NCI-H1694 treated with DMSO at 0.1 percent for 48 hours (cell line): ENCODE results near the gene HIGD1B.

Source experiments
- DNase-seq: peaks from one replicate; lab custom pipeline; 2025; lab: John Stamatoyannopoulos, UW

The HIGD1B gene

DNA sequence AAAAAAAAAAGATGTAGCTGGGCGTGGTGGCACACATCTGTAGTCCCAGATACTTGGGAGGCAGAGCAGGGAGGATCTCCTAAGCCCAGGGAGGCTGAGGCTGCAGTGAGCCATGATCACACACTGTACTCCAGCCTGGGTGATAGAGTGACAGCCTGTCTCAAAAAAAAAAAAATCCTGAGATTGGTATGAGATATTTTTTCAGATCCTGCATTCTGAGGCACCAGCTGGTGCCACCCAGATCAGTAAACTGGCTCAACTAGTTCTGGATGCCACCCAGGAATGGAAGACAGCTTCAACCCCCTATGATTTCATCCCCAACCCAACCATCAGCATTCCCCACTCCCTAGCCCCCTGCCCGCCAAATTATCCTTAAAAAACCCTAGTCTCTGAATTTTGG lies 10.5 kb upstream of the HIGD1B start:
- DNase-seq, result peak; percentile 59

DNA sequence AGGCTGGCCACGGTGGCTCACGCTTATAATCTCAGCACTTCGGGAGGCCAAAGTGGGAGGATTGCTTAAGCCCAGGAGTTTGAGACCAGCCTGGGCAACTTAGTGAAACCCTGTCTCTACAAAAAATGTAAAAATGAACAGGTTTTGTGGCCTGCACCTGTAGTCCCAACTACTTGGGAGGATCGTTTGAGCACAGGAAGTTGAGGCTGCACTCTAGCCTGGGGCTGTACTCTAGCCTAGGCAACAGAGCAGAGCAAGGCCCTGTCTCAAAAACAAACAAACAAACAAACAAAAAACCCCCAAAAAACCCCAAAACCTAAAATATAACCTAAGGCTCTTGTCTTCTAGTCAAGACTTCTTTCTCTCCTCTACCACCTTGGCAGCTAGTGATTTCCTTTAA lies 7.4 kb upstream of the HIGD1B start:
- no peak for DNase-seq

DNA sequence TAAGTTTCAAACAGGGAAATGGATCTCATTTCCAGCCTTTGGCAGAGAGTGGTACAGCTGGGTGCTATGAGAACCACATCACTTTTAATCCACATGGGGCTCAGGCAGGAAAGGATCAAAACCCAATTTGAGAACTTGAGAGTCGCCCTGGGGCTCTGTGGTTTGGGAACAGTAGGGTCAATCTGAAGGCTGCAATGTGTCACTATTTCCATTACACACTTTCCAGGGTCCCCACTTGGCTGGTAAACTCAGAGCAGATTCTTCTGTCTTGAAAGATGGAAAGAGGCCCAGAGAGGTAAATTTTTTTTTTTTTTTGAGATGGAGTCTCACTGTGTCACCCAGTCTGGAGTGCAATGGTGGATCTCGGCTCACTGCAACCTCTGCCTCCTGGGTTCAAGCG lies 6.7 kb upstream of the HIGD1B start:
- DNase-seq, result no peak

DNA sequence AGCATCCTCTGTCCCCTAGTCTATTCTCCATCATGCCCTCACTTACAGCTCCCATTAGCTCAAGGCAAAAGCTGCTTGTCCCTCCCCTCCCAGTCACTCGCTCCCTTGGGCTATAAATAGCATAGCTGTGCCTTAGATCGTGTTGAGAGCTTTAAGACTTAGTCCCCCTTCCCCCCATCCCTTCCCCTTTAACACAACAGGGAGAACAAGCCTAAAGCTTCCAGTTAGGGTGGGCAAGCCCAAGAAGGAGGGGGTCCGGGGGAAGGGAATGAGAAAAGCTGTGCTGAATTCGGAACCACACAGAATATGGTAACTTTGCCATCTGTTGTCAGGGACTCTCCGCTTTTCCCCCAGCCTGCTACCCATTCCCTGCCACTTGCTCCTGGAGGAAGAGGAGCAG lies 4.9 kb upstream of the HIGD1B start:
- no peak for DNase-seq

DNA sequence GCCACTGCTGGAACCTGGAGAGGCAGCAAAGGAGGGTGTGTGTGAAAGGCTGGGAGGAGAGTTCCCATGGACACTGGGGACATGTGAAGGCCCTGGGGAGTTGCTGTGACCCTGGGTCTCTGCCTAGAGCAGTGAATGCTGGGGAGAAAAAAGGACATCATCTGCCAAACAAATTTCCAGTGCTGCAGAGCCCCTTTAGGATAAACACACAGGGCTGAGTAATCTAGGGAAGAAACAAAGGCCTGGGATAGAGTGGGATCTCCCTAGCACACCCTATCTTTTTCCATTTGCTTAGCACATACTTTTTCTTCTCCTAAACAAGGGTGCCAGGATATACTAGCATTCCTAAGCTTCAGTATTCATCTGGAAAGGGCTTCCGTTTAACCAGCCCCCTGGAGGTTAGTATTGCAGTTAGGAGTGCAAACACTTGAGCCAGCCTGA lies 3.3 kb upstream of the HIGD1B start:
- DNase-seq, result no peak

DNA sequence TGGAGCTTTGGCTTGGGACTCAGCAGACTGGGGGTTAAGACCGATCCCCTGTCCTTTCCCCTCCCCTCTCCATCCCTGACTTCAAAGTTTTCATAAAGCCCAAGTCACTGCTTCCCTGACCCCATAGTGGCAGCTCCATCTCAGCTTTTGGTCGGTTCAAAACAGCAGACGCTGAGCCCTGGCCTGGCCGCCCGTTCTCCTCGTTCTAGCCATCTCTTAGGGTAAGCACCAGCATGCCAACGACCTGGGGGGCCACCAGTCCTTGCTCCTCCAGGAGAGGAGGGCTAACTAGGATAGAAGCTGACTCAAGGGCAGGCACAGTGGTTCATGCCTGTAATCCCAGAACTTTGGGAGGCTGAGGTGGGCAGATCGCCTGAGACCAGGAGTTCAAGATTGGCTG lies 1.5 kb upstream of the HIGD1B start:
- no peak for DNase-seq

DNA sequence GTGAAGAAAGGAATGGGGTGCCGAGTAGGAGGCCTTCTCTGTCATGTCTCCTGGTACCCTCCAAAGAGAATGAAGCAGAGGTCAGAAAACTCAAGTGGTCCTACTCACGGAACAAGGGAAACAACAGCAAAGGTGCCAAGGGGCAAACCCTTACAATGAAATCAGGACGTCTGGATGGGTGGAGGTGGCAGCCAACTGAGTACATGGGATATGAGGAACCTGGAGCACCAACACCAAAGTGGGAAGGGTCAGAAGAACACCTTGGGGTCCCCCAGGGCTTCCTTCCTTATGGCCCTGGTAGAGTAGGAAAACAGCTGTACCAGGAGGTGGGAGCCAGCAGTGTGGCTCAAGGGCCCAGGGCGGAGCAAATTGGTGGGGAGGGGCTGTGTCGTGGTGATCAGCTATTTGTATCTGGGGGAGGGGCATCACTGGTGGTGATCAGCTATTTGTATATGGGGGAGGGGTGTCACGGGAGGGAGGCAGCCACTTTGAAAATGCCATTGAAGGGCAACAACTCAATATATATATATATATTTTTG lies 643 bp downstream of the HIGD1B start:
- DNase-seq, result no peak

DNA sequence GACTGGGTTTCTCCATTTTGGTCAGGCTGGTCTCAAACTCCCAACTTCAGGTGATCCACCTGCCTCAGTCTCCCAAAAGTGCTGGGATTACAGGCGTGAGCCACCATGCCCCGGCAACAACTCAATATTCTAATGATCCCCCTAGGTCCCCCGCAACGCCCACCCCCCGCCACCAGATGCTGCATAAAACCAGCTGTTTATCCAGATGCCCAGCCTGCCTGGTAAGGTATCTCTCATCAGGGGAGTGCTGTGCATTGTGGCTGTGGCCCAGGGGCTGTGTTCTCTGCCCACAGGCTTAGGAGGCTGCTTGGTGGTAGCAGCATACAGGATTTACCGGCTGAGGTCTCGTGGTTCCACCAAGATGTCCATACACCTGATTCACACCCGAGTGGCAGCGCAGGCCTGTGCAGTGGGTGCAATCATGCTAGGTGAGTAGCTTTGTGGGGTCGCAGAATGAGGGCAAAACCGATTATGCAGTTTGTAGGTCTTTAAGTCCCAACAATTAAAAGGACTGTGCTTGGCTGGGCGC lies 1.3 kb downstream of the HIGD1B start:
- no peak for DNase-seq

DNA sequence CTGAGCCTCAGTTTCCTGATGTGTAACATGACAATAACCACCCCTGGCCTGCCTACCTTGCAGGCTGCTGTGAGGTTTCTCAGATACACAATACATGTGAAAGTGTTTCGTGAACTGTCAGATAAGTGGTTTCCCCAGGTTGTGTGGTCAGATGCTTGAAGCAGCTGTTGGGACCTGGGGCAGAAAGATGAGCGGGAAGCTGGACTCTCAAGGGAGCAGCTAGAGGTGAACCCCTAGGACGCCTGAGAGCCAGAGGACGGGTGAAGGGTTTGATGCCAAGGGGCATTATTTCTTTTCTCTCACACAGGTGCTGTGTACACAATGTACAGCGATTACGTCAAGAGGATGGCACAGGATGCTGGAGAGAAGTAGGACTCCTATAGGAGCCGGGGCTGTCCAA lies 2.3 kb downstream of the HIGD1B start:
- no peak for DNase-seq

DNA sequence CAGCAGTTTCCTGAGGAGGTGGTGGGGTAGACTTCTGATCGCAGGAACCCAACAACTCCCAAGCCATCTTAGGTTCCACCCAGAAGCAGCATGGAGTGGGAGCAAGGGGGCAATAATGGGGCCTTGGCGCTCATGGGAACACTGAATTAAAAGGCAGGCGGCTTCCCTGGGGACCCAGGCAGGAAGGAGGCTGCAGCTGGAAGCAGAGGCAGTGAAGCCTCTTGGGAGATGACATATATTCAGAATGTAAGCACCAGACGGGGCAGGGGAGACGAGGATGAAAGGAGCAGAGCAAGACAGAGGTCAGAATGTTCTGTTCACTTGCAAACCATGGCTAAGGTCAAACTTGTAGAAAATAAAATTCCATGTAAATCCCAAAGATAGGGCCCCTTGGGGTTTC lies 2.9 kb downstream of the HIGD1B start:
- no peak for DNase-seq

DNA sequence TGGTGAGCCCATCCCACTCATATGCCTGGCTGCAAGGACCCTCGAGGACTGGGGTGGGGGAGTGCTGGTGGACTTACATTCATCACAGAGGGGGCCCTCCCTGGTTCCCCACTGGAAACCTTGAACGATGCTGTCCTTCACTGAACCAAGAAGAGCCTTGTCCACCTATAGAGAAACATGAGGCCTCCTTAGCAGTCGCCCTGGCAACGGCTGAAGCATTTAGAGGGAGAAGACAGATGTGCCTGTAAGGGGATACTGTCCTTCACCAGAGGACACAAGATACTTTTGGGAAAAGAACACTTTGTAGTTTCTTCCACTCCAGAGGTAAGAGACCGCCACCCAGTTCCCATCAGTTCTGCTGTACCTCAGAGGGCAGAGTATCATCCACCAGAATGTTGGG lies 6.5 kb downstream of the HIGD1B start:
- DNase-seq, result no peak

DNA sequence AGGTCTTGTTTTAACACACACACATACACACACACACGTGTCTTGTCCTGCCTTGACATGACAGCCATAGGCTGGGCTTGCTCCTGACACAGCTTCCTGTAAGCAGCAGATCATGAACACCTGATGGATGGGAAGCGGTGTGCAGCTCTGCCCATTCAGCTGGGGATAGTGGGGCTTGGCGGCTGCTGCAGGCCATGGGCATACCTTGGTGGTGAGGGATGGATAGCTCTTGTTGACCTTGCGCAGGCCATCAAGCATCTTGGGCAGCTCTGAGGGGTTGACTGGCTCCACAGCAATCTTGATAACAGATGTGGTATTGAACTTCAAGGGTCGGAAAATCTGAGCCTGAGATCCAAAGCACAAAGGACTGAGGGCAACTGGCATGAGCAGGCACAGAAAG lies 12.0 kb downstream of the HIGD1B start:
- DNase-seq, result no peak

DNA sequence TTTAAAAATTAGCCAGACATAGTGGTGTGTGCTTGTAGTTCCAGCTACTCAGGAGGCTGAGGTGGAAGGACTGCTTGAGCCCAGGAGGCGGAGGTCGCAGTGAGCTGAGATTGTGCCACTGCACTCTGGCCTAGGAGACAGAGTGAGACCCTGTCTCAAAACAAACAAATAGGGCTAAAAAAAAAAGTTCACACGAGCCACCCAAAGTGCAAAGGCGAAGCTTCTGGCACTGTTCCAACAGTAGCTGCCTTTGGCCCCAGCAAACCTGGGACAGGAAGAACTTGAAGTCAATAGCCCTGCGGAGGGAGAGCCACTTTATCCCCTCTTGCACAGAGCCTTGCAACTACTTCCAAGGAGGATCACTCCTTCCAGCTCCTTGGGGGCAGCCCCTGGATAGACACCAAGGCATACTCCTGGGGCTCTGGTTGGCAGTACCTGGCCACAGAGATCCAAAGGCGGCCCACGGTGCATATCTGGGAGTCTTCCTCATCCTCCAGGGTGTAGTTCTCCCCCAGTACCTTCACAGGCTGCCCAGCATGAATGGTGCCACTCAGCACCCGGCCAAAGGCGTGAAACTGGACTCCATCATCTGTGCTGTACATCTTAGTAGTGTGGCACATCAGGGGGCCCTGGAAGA lies 14.7 kb downstream of the HIGD1B start:
- no peak for DNase-seq

DNA sequence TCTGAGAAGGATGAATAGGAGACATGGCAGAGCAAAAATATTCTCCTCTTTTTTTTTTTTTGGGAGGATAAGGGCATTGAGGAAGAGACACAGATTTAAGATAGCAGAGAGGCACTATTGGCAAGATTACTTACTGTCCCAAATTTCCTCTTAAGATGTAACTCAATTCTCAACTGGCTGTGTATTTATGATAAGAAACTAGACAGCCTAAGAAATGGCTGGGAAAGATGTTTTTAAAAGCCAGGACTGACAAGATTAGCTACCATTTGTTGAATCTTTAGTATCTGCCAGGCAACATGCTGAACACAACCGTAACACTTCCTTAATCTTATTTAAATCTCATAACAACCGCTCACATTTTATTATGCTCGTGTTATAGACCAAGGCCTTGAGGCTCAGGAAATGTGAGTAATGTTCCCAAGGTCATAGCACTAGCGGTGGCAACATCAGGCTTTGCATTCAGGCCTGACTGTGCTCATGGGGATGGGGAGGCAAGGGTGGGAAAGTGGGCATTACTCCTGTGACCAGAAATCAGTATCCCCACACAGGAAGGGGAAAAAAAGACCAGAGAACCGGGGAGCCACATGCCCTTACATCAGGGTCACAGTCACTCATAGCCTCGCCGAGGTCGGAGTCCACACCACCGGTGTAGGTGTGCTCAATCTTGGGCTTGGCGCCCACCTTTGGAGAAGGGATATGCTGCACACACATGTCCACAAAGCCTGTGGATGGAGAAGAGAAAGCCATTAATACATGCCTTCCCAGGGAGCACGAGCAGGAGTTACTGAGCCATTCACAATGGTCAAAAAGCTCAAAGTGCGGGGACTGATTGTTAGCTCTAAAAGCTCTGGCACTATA lies 15.6 kb downstream of the HIGD1B start:
- DNase-seq, result no peak

DNA sequence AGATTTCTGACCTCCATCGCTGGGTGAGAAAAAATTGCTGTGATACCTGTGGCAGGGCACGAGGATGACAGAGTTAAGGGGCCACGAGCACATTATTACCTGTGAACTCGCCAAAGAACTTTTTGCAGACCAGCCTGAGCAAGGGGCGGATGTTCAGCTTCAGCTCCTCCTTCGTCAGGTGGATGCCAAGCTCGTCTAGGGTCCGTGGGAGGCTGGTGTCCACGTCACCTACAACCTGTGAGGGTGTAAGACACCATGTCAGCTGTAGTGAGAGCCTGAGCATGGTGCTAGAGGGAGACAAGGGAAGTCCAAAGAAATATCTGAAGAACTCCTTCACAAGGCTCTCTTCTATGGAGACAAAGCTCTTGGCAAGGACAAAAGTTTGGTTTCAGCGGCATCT lies 17.1 kb downstream of the HIGD1B start:
- no peak for DNase-seq

DNA sequence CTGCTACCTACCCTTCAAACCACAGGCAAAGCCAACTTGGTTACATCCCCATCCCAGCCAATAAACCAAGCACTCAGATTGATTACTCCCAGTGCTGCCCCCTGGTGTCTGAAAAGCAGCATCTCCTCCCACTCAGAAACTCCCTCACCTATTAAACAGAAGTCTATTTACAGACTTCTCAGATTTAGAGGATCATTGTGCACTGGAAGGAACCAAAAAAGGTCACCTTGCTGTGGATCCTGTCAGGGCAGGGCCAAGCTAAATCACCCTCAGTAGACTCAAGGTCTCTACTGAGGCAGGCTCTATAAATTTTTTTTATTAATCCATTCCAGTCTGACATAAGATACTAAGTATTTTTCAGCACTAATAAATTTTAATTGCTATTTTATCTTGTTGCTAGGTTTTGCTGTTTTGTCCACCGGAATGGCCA lies 17.6 kb downstream of the HIGD1B start:
- peak; percentile 73 for DNase-seq

DNA sequence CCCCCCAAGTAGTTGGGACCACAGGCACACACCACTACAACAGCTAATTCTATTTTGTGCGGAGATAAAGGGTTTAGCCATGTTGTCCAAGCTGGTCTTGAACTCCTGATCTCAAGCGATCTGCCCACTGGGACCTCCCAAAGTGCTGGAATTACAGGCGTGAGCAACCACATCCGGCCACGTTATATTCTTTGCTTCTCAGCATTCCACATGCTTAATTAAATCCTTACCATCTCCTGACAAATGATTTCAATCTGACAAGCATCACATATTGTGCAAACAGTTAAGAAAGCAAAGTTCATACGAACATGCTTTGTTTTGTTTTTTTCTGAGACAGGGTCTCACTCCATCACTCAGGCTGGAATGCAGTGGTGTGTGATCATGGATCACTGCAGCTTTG lies 18.2 kb downstream of the HIGD1B start:
- DNase-seq, result no peak

DNA sequence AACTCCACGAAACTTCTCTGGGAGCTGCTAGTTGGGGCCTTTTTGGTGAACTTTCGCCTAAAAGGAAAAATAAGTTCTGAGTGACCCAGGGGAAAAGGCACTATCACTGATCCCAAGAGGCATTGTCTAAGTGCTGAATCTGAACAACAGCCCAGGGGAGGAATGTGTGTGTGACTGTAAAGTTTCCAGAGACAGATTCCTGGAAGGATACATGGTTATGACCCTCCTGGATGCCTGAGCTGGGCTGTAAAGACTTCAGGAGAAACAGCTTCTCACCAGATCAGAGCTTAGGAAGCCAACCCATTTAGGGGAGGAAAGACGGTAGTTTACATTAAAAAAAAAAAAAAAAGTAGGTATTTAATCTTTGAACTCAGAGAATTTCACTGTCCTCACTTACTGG lies 20.2 kb downstream of the HIGD1B start:
- DNase-seq, result no peak

DNA sequence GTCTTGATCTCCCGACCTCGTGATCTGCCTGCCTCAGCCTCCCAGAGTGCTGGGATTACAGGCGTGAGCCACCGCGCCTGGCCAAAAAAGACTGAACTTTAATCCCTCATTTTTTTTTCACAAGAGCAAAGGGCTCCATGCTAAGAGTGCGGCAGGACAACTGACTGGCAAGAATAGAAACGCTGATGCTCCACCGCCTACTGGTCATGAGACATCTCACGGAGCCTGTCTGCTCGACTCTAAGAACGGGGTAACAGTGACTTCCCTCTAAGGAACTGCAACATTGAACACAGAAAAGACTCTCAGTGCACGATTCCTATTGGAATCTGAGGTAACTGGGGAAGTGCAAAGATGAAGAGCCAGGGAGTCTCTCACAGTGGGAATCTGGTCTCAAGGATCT lies 23.9 kb downstream of the HIGD1B start:
- no peak for DNase-seq

DNA sequence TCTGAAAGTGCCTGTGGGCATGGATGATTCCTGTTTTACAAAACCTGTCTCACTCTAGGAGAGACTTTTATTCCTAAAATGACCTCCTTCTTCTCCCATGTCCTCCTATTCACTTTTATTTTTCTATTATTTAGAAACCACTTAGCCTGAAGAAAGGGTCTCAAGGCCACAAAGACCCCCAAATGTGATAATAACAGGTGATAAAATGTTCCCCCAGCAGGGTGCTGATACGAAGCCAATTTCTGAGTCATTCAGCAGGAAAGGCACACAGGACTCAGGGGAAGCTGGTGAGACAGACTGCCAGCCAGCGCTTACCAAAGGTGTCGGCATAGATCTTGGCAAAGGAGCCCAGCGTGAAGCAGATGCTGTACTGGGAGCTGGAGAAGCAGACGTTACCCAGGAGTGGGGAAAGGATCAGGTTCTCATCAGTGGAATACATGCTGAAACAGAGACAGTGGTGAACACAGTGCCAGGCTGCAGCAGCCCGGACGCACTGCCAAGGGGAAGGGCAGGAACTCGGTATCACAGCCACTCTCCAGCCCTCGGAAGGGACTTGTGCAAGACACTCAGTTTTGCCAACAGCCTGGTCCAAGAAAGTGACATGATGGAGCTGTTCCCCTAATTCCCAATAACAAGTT lies 24.6 kb downstream of the HIGD1B start:
- DNase-seq, result peak; percentile 87

DNA sequence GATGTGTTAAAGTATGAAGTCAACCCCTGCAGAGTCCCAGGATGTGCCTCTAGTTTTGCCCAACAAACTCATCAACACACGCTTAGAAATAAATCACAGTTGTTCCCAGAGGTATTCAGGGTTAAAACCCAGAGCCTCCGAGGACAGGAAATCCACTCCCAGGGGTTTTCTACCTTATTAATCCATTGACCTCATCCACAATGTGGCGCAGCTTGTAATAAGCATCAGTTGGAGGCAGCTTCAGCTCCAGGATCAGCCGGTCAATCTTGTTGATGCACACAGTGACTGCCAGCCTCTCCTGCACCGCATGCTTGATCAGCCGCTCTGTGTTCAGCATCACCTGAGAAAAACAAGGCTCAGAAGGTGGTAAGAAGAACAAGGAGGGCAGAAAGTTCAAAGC lies 28.1 kb downstream of the HIGD1B start:
- no peak for DNase-seq

DNA sequence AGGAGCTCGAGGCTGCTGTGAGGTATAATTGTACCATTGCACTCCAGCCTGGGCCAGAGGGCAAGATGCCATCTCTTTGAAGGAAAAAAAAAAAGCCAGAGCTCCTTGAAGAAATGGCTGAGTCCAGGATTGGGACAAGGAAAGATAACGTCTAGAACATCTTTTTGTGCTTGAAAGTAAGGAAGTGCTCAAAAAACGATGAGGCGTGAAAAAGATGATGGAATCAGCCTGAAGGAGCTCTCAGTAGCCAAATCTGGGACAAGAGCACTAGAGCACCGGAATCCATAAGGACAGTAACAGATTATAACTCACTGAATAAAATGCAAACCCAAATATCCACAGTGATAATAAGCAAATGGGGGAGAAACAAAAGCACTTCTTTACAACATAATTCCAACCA lies 29.4 kb downstream of the HIGD1B start:
- no peak for DNase-seq
